BJ (cell line): ENCODE data around the gene ENPP5. TPM values are rescaled to one million over a fixed set of nuclear protein-coding genes. Genes with fewer than 3 reads are reported as not detected.

Experiments
- CTCF ChIA-PET: fragments of 350-600 bp; formaldehyde crosslinking; extraction: SDS; loops from one replicate; lab custom pipeline; 2021; ENCODE audit warnings: antibody characterized with exemption, inconsistent platforms; lab: Yijun Ruan, JAX
- POLR2A ChIA-PET: fragments of 300-600 bp; sonication (Branson Sonifier 250); formaldehyde crosslinking; extraction: SDS; loops from one replicate; lab custom pipeline; 2021; ENCODE audit warnings: antibody characterized with exemption; lab: Charles Lee
- DNase-seq: peaks from one replicate; pipeline ENCODE4 v3.0.0-alpha.2; 2011; ENCODE audit warnings: low read depth
- H3K27me3 ChIP-seq: 2 replicates; pipeline ENCODE4 v1.6.0; 2011; ENCODE audit warnings: low read length; ENCODE audit not compliant: control insufficient read depth, insufficient read depth
- H3K36me3 ChIP-seq: 2 replicates; pipeline ENCODE4 v1.5.1; 2011; ENCODE audit warnings: low read length; ENCODE audit not compliant: control insufficient read depth, insufficient read depth
- H3K4me3 ChIP-seq: 2 replicates; pipeline ENCODE4 v1.5.1; 2011; ENCODE audit warnings: low read depth, mild to moderate bottlenecking, control low read depth, low read length
- polyA plus RNA-seq: library from polyadenylated mRNA; depleted of rRNA; stranded (reverse); fragments of >200 nt; gene quantifications from 2 replicates; pipeline ENCODE4 v1.2.3, GENCODE V29; 2011; rRNA removed
- TF ChIP-seq, protein P1 (sequence below): IDR thresholded peaks from 2 replicates; pipeline ENCODE4 v1.5.1; 2011; ENCODE audit warnings: low read depth, mild to moderate bottlenecking, control low read depth, inconsistent platforms, low read length, moderate library complexity; ENCODE audit not compliant: insufficient read depth

The ENPP5 gene
- polyA plus RNA-seq, 1 experiment = not detected

DNA sequence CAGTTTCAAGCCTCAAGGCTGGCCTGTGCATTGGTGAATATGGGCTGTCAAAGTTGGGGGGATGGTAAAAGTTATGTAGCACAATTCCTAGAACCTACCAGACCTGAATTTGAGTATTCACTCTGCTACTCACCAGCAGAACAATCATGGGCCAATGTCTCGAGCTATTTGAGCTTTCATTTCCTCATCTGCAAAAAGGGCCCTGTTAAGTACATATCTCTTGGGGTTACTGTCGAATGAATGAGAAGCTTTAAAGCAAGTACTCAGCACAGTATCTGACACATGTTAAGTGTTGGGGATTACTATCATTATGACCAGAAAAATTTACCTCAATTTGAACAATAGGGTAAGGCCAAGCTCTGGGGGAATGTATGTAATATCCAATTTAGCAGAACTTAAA lies 54.5 kb downstream of the ENPP5 start:
- POLR2A ChIA-PET = no interaction called here
- no peak for DNase-seq
- TF ChIP-seq, protein P1, sequence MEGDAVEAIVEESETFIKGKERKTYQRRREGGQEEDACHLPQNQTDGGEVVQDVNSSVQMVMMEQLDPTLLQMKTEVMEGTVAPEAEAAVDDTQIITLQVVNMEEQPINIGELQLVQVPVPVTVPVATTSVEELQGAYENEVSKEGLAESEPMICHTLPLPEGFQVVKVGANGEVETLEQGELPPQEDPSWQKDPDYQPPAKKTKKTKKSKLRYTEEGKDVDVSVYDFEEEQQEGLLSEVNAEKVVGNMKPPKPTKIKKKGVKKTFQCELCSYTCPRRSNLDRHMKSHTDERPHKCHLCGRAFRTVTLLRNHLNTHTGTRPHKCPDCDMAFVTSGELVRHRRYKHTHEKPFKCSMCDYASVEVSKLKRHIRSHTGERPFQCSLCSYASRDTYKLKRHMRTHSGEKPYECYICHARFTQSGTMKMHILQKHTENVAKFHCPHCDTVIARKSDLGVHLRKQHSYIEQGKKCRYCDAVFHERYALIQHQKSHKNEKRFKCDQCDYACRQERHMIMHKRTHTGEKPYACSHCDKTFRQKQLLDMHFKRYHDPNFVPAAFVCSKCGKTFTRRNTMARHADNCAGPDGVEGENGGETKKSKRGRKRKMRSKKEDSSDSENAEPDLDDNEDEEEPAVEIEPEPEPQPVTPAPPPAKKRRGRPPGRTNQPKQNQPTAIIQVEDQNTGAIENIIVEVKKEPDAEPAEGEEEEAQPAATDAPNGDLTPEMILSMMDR = no peak
- H3K4me3 ChIP-seq = no peak overlapping the region
- H3K27me3 ChIP-seq = no peaks in the 10 kb centered on the region
- H3K36me3 ChIP-seq = no peaks in the 10 kb centered on the region
- CTCF ChIA-PET = interaction anchor here (1.0 kb wide), 1 partner anchor 26 kb away, joined by 3 read pairs; no protein-coding TSS in a partner anchor

DNA sequence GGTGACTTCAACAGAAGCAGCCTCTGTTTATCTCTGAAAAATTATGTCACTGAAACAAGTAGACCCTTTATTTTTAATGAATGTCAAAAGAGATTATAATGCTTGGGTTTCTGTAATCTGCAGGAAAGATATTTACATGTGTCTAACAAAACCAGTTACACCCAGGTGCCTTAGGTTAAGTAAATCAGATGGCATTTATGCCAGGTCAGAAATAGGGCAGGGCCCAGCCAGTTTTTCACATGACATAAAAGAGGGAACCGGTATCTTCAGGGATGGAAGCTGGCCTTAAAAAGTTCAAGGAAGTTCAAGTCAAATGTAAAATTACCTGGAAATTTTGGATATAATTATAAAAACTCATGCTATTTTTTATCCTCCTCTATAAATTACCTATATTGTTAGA lies 55.1 kb downstream of the ENPP5 start:
- no peak for DNase-seq
- Histone ChIP-seq H3K27me3 (no peaks in the 10 kb centered on the region), H3K36me3 (no peaks in the 10 kb centered on the region), H3K4me3 (no peak overlapping the region)
- POLR2A ChIA-PET = no interaction called here
- TF ChIP-seq, protein P1 = no peak
- CTCF ChIA-PET = no interaction called here

DNA sequence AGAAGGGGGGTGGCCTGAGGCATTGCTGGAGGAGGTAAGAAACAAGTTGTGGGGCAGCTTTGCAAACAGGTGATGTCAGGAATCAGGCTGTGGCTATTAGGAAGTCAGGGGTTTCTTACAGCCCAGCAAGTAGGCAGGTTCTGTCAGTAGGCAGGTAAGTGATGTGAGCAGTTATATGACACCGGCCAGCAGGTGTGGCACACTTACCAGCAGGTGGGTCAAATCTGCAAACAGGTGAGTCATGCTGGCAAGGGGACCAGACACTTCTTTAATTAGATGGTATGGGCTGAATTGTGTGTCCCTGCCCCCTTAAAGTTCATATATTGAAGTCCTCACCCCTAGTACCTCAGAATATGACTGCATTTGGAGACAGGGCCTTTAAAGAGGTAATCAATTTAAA lies 57.4 kb downstream of the ENPP5 start:
- TF ChIP-seq, protein P1 = no peak
- no peak overlapping the region for H3K4me3 ChIP-seq
- POLR2A ChIA-PET = no interaction called here
- CTCF ChIA-PET = interaction anchor here (0.8 to 1.7 kb wide), 3 partner anchors 13 to 108 kb away, joined by 3 to 8 read pairs (median 4); no protein-coding TSS in a partner anchor
- no peak for DNase-seq
- H3K36me3 ChIP-seq = no peaks in the 10 kb centered on the region
- no peaks in the 10 kb centered on the region for H3K27me3 ChIP-seq

Other genes starting within 250 kb of the ENPP5 start
- not detected in 2 replicates for gene CLIC5, start 155.1 kb downstream of the ENPP5 start, polyA plus RNA-seq
- 0.25 and 0.63 TPM in 2 replicates for gene ENPP4, start 41.0 kb downstream of the ENPP5 start, polyA plus RNA-seq